NCI-H1930 (cell line): Measurements from ENCODE around the gene ID2.
A peak's percentile ranks its signal among the peaks of the same experiment; 100 is the strongest.

ENCODE experiments used
- DNase-seq, 2 experiments: peaks; one replicate each; lab custom pipeline; 2025; lab: John Stamatoyannopoulos, UW

Gene ID2

GRCh38 chr2:8681786-8682692, at the start of gene ID2:
Gene ID2 (plus strand): TSS chr2:8682056. CDS start chr2:8682166, 110 bp downstream.
- peak; percentile 98 to 99 for DNase-seq

- no peak for DNase-seq
Observed at GRCh38 chr2:8632755-8633154, 49.1 kb upstream of the ID2 start.

GRCh38 chr2:8633186-8633734, 48.6 kb upstream of the ID2 start:
- DNase-seq, result no peak

- no peak for DNase-seq
Observed at GRCh38 chr2:8633735-8634313, 48.0 kb upstream of the ID2 start.

GRCh38 chr2:8634466-8635172, 47.2 kb upstream of the ID2 start:
- no peak for DNase-seq

GRCh38 chr2:8636041-8636491, 45.8 kb upstream of the ID2 start:
- DNase-seq, result no peak

- no peak for DNase-seq
Observed at GRCh38 chr2:8636721-8637636, 44.9 kb upstream of the ID2 start.

GRCh38 chr2:8638327-8638726, 43.5 kb upstream of the ID2 start:
- no peak for DNase-seq

- no peak for DNase-seq
Observed at GRCh38 chr2:8639122-8639635, 42.7 kb upstream of the ID2 start.

GRCh38 chr2:8640498-8640897, 41.4 kb upstream of the ID2 start:
- DNase-seq, result no peak

GRCh38 chr2:8641301-8641965, 40.4 kb upstream of the ID2 start:
- no peak for DNase-seq

GRCh38 chr2:8642366-8643068, 39.3 kb upstream of the ID2 start:
- DNase-seq, result no peak

GRCh38 chr2:8643250-8643995, 38.4 kb upstream of the ID2 start:
- DNase-seq, result no peak

GRCh38 chr2:8643996-8644356, 37.9 kb upstream of the ID2 start:
- no peak for DNase-seq

GRCh38 chr2:8644605-8645175, 37.2 kb upstream of the ID2 start:
- no peak for DNase-seq

- DNase-seq, result no peak
Observed at GRCh38 chr2:8645176-8645831, 36.6 kb upstream of the ID2 start.

GRCh38 chr2:8646731-8647461, 35.0 kb upstream of the ID2 start:
- no peak for DNase-seq

GRCh38 chr2:8647462-8647857, 34.4 kb upstream of the ID2 start:
- no peak for DNase-seq
